KMS-11 (cell line): Measurements from ENCODE around the gene E2F4.

Experiments used
- H2AFZ ChIP-seq: fragments of 200-600 bp; sonication (generic); 2 replicates; pipeline ENCODE4 v1.6.1; 2016; ENCODE audit warnings: antibody characterized with exemption, mixed run types, low read depth
- H3K27ac ChIP-seq: fragments of 200-600 bp; sonication (generic); 2 replicates; pipeline ENCODE4 v1.6.1; 2016; ENCODE audit warnings: mild to moderate bottlenecking, mixed run types
- H3K27me3 ChIP-seq: fragments of 200-600 bp; sonication (generic); 2 replicates; pipeline ENCODE4 v1.6.1; 2017; ENCODE audit warnings: mild to moderate bottlenecking, low read depth, mixed run types, moderate library complexity; ENCODE audit not compliant: insufficient read depth
- H3K36me3 ChIP-seq: fragments of 200-600 bp; sonication (generic); 2 replicates; pipeline ENCODE4 v1.6.1; 2017; ENCODE audit warnings: mild to moderate bottlenecking, mixed run types; ENCODE audit not compliant: insufficient read depth
- H3K4me1 ChIP-seq: fragments of 200-600 bp; sonication (generic); 2 replicates; pipeline ENCODE4 v1.6.1; 2016; ENCODE audit warnings: mild to moderate bottlenecking, low read depth, mixed run types; ENCODE audit not compliant: poor library complexity, severe bottlenecking
- H3K4me2 ChIP-seq: fragments of 200-600 bp; sonication (generic); 2 replicates; pipeline ENCODE4 v1.7.0; 2016; ENCODE audit warnings: mild to moderate bottlenecking, mixed run types
- H3K4me3 ChIP-seq: fragments of 200-600 bp; sonication (generic); IDR thresholded peaks from 2 replicates; pipeline ENCODE4 v1.6.1; 2017; ENCODE audit warnings: low read depth, low read length, mixed read lengths; ENCODE audit not compliant: insufficient read depth
- H3K79me2 ChIP-seq: fragments of 200-600 bp; sonication (generic); 2 replicates; pipeline ENCODE4 v1.6.1; 2016; ENCODE audit warnings: low read depth, mixed run types; ENCODE audit not compliant: insufficient read depth
- H3K9ac ChIP-seq: fragments of 200-600 bp; sonication (generic); 2 replicates; pipeline ENCODE4 v1.6.1; 2016; ENCODE audit warnings: mild to moderate bottlenecking, mixed run types
- H4K20me1 ChIP-seq: fragments of 200-600 bp; sonication (generic); 2 replicates; pipeline ENCODE4 v1.6.1; 2016; ENCODE audit warnings: mild to moderate bottlenecking, mixed run types; ENCODE audit not compliant: insufficient read depth
- CTCF ChIP-seq: fragments of 200-600 bp; sonication (generic); conservative IDR thresholded peaks from 2 replicates; pipeline ENCODE4 v1.6.1; 2017; ENCODE audit warnings: low read depth, mild to moderate bottlenecking, antibody characterized with exemption, low read length, moderate library complexity, mixed read lengths

E2F4 gene

GRCh38 chr16:67229906-67230808 is 38.2 kb downstream of the E2F4 start:
- no peak overlapping the region for H3K4me2 ChIP-seq
- no peak overlapping the region for H3K4me3 ChIP-seq
- no peak for TF ChIP-seq CTCF
- no peak overlapping the region for H3K9ac ChIP-seq
- no peak overlapping the region for H3K27ac ChIP-seq
- peaks cover 16% of the 10 kb centered on the region for H3K4me1 ChIP-seq
- no peak overlapping the region for H2AFZ ChIP-seq
- H3K36me3 ChIP-seq: no peaks in the 10 kb centered on the region
- H3K27me3 ChIP-seq: no peaks in the 10 kb centered on the region
- H3K79me2 ChIP-seq: peaks cover 16% of the 10 kb centered on the region
- no peaks in the 10 kb centered on the region for H4K20me1 ChIP-seq

GRCh38 chr16:67230809-67231660 is 39.1 kb downstream of the E2F4 start:
- no peak for TF ChIP-seq CTCF
- Histone ChIP-seq H3K4me2 (no peak overlapping the region), H4K20me1 (no peaks in the 10 kb centered on the region), H3K4me3 (no peak overlapping the region), H3K36me3 (no peaks in the 10 kb centered on the region), H3K27ac (no peak overlapping the region), H3K27me3 (no peaks in the 10 kb centered on the region), H2AFZ (no peak overlapping the region), H3K9ac (no peak overlapping the region), H3K4me1 (peaks cover 17% of the 10 kb centered on the region), H3K79me2 (peaks cover 21% of the 10 kb centered on the region)

GRCh38 chr16:67233596-67233995 is 41.6 kb downstream of the E2F4 start:
- Histone ChIP-seq H3K36me3 (no peaks in the 10 kb centered on the region), H3K4me1 (peaks cover 7% of the 10 kb centered on the region), H3K27ac (no peak overlapping the region), H3K9ac (no peak overlapping the region), H3K79me2 (peaks cover 5% of the 10 kb centered on the region; the same call in 1 of the 2 replicates), H3K4me3 (no peak overlapping the region), H3K27me3 (no peaks in the 10 kb centered on the region), H3K4me2 (no peak overlapping the region), H4K20me1 (no peaks in the 10 kb centered on the region), H2AFZ (no peak overlapping the region)
- TF ChIP-seq CTCF: no peak

- H3K4me1 ChIP-seq: peaks cover 7% of the 10 kb centered on the region
- no peak for TF ChIP-seq CTCF
- peaks cover 5% of the 10 kb centered on the region; the same call in 1 of the 2 replicates for H3K79me2 ChIP-seq
- H2AFZ ChIP-seq: no peak overlapping the region
- no peaks in the 10 kb centered on the region for H3K27me3 ChIP-seq
- no peak overlapping the region for H3K27ac ChIP-seq
- H4K20me1 ChIP-seq: no peaks in the 10 kb centered on the region
- H3K36me3 ChIP-seq: no peaks in the 10 kb centered on the region
- H3K4me2 ChIP-seq: no peak overlapping the region
- no peak overlapping the region for H3K4me3 ChIP-seq
- no peak overlapping the region for H3K9ac ChIP-seq
Observed at GRCh38 chr16:67234180-67234597, 42.2 kb downstream of the E2F4 start.
